Heart left ventricle (tissue), 13 donors: ENCODE measurements around the gene GBGT1.

ENCODE experiments used
- POLR2A ChIP-seq, 2 donors: fragments of 450-650 bp; IDR thresholded peaks; one replicate each; pipeline ENCODE4 v1.6.1; 2017; ENCODE audit warnings: antibody characterized with exemption in 2 of 2, mild to moderate bottlenecking in 2 of 2, moderate library complexity in 2 of 2
- TF ChIP-seq, protein P1 (sequence below), 12 donors: fragments of 200-600 bp; sonication (generic) in 4 of 12; IDR thresholded peaks; one replicate each; pipeline versions ENCODE4 v1.5.0 to v1.8.0; 2018 to 2022; ENCODE audit warnings: antibody characterized with exemption in 12 of 12, mild to moderate bottlenecking in 5 of 12
- donor health status: ischemic (EF 13 %, LVEDD 7.1; RV severe dilation, severe dysfunction).
- donor health status: DM: no; HTN: yes; CAD: no.
- donor health status: DM: no; HTN: no; CAD: no.
- donor health status: ischemic (EF 25% LVEDD 6.9; RV normal size, moderate dysfunction).
- donor health status: ischemic (EF 25% LVEDD 5.7; RV mildly dilated, moderate dysfunction).
- donor health status: ischemic (EF 35%, LVEDD 5.7; RV mildly dilated, moderate dysfunction).
- donor health status: nonischemic (EF 11% LVEDD 7.7; RV severe dilation, severe dysfunction).
- donor health status: DM: yes; HTN: yes; CAD: no.
- donor health status: PGD.
- donor health status: ischemic (EF 29% LVEDD 5.4; RV normal size, mild dysfunction).
- donor health status: nonischemic (EF 23%, LVEDD 6.1; RV moderate dilation, normal function).

GRCh38 chr9:133170716-133171115 lies 7.0 kb upstream of the GBGT1 start:
- TF ChIP-seq, protein P1, sequence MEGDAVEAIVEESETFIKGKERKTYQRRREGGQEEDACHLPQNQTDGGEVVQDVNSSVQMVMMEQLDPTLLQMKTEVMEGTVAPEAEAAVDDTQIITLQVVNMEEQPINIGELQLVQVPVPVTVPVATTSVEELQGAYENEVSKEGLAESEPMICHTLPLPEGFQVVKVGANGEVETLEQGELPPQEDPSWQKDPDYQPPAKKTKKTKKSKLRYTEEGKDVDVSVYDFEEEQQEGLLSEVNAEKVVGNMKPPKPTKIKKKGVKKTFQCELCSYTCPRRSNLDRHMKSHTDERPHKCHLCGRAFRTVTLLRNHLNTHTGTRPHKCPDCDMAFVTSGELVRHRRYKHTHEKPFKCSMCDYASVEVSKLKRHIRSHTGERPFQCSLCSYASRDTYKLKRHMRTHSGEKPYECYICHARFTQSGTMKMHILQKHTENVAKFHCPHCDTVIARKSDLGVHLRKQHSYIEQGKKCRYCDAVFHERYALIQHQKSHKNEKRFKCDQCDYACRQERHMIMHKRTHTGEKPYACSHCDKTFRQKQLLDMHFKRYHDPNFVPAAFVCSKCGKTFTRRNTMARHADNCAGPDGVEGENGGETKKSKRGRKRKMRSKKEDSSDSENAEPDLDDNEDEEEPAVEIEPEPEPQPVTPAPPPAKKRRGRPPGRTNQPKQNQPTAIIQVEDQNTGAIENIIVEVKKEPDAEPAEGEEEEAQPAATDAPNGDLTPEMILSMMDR (IDR thresholded peaks at IDR 0.05): no peak
- TF ChIP-seq POLR2A (IDR thresholded peaks at IDR 0.05): no peak
